GM12878 (cell line): Measurements from ENCODE around the gene BMI1. TPM values are rescaled to one million over a fixed set of nuclear protein-coding genes. Genes with fewer than 3 reads are reported as not detected.
A peak's percentile ranks its signal among the peaks of the same experiment; 100 is the strongest.

Experiments used
- ATAC-seq: fragments of 200-7000 bp; cut with Tn5 transposase; 3 replicates; pipeline ENCODE4 v1.9.1; 2020; ENCODE audit warnings: mild to moderate bottlenecking, moderate library complexity
- BruUV-seq: library from RNA; stranded (reverse); fragments of 400-500 nt; replicated peaks from 2 replicates; lab custom pipeline; 2021; lab: Mats Ljungman, UMichigan
- CTCF ChIA-PET: fragments of 300-600 bp; sonication (Branson Sonifier 250); formaldehyde crosslinking; extraction: SDS; loops from one replicate; lab custom pipeline; 2021; ENCODE audit warnings: inconsistent platforms; lab: Yijun Ruan, JAX
- POLR2A ChIA-PET: fragments of 350-600 bp; formaldehyde crosslinking; extraction: SDS; loops from one replicate; lab custom pipeline; 2021; ENCODE audit warnings: inconsistent platforms; lab: Charles Lee
- RAD21 ChIA-PET: fragments of 300-600 bp; sonication (Branson Sonifier 250); formaldehyde crosslinking; loops from one replicate; lab custom pipeline; 2023; ENCODE audit warnings: antibody characterized with exemption; ENCODE audit not compliant: unreplicated experiment; lab: Charles Lee
- SMC1A ChIA-PET: fragments of 300-600 bp; sonication (Branson Sonifier 250); formaldehyde crosslinking; loops from one replicate; lab custom pipeline; 2023; ENCODE audit not compliant: unreplicated experiment, uncharacterized antibody; lab: Charles Lee
- DNase-seq: peaks from one replicate; pipeline ENCODE4 v3.0.0-alpha.2; 2011; ENCODE audit warnings: low read depth, low spot score
- FAIRE-seq: peaks from 3 replicates; lab custom pipeline; 2011; peaks lifted over from hg19 to GRCh38; lab: Jason Lieb, UNC
- H2AFZ ChIP-seq: 2 replicates; pipeline ENCODE4 v1.6.0; 2011; ENCODE audit warnings: low read depth, low read length, control low read depth; ENCODE audit not compliant: control insufficient read depth
- H3K27ac ChIP-seq: 2 replicates; pipeline ENCODE4 v1.5.1; 2011; ENCODE audit warnings: control low read depth; ENCODE audit not compliant: control insufficient read depth, insufficient read depth
- H3K27me3 ChIP-seq, 2 experiments: replicated peaks in 1 of 2; 2 replicates each; pipeline versions ENCODE4 v1.6.0 to v1.6.1; 2011; ENCODE audit warnings: low read length in 1 of 2; ENCODE audit not compliant: control insufficient read depth in 2 of 2, insufficient read depth in 2 of 2
- H3K36me3 ChIP-seq, 2 experiments: 2 replicates each; pipeline ENCODE4 v1.5.1; 2011; ENCODE audit warnings: low read length in 1 of 2; ENCODE audit not compliant: control insufficient read depth in 2 of 2, insufficient read depth in 2 of 2
- H3K4me1 ChIP-seq: 2 replicates; pipeline ENCODE4 v1.6.1; 2011; ENCODE audit warnings: mild to moderate bottlenecking, low read length, moderate library complexity, mixed read lengths; ENCODE audit not compliant: control insufficient read depth, insufficient read depth
- H3K4me2 ChIP-seq: 2 replicates; pipeline ENCODE4 v1.6.0; 2011; ENCODE audit warnings: control low read depth; ENCODE audit not compliant: control insufficient read depth, insufficient read depth
- H3K4me3 ChIP-seq: fragments of 200-600 bp; sonication (generic); 2 replicates; pipeline ENCODE4 v1.5.1; 2016
- H3K79me2 ChIP-seq: 2 replicates; pipeline ENCODE4 v1.6.0; 2011; ENCODE audit warnings: low read length; ENCODE audit not compliant: control insufficient read depth, insufficient read depth
- H3K9ac ChIP-seq: 2 replicates; pipeline ENCODE4 v1.8.0; 2011; ENCODE audit warnings: low read length, control low read depth, mixed read lengths; ENCODE audit not compliant: control insufficient read depth, insufficient read depth
- H3K9me3 ChIP-seq: replicated peaks from 3 replicates; pipeline ENCODE4 v1.5.1; 2011; ENCODE audit warnings: mild to moderate bottlenecking, low read length; ENCODE audit not compliant: control insufficient read depth, insufficient read depth
- H4K20me1 ChIP-seq: 2 replicates; pipeline ENCODE4 v1.6.0; 2011; ENCODE audit not compliant: control insufficient read depth, insufficient read depth
- CREB1 ChIP-seq: IDR thresholded peaks from 2 replicates; pipeline ENCODE4 v1.6.1; 2012; ENCODE audit warnings: low read depth, mild to moderate bottlenecking, inconsistent platforms
- CTCF ChIP-seq, 3 experiments: IDR thresholded peaks in 2 of 3; conservative IDR thresholded peaks in 1 of 3; 2 replicates each; pipeline ENCODE4 v1.5.1; 2011; ENCODE audit warnings: low read depth in 3 of 3, low read length in 3 of 3, mild to moderate bottlenecking in 3 of 3, control low read depth in 2 of 3, moderate library complexity in 2 of 3, inconsistent platforms in 1 of 3, mixed read lengths in 1 of 3; ENCODE audit not compliant: control insufficient read depth in 2 of 3, insufficient read depth in 1 of 3; ENCODE audit errors: extremely low read depth in 1 of 3
- JUNB ChIP-seq: IDR thresholded peaks from 2 replicates; pipeline ENCODE4 v1.6.1; 2016; ENCODE audit warnings: antibody characterized with exemption, mild to moderate bottlenecking
- MAX ChIP-seq: IDR thresholded peaks from 2 replicates; pipeline ENCODE4 v1.6.1; 2012; ENCODE audit warnings: low read depth, low read length, improper control_type of control experiment
- MTA2 ChIP-seq: fragments of 450-650 bp; IDR thresholded peaks from 2 replicates; pipeline ENCODE4 v1.6.1; 2016; ENCODE audit warnings: low read depth, mild to moderate bottlenecking, moderate library complexity
- MYB ChIP-seq: fragments of 150-350 bp; IDR thresholded peaks from 2 replicates; pipeline ENCODE4 v1.6.1; 2014; ENCODE audit warnings: mild to moderate bottlenecking, low read depth, low read length, borderline replicate concordance
- NBN ChIP-seq: fragments of 450-650 bp; IDR thresholded peaks from 2 replicates; pipeline ENCODE4 v1.6.1; 2016
- NRF1 ChIP-seq: conservative IDR thresholded peaks from 2 replicates; pipeline ENCODE4 v1.6.1; 2011; ENCODE audit warnings: mild to moderate bottlenecking, low read depth, low read length, improper control_type of control experiment
- RBBP5 ChIP-seq: fragments of 200-600 bp; sonication (generic); conservative IDR thresholded peaks from 2 replicates; pipeline ENCODE4 v1.6.1; 2016
- SIN3A ChIP-seq: IDR thresholded peaks from 2 replicates; pipeline ENCODE4 v1.6.1; 2012; ENCODE audit warnings: low read depth, low read length, improper control_type of control experiment
- SUPT20H ChIP-seq: IDR thresholded peaks from 2 replicates; pipeline ENCODE4 v1.6.1; 2011; ENCODE audit warnings: low read depth, mild to moderate bottlenecking, low read length, moderate library complexity, borderline replicate concordance; ENCODE audit not compliant: control insufficient read depth
- USF1 ChIP-seq: IDR thresholded peaks from 2 replicates; pipeline ENCODE4 v1.6.1; 2011; ENCODE audit warnings: borderline replicate concordance, low read depth, mild to moderate bottlenecking, moderate library complexity, mixed read lengths, low read length; ENCODE audit not compliant: insufficient read depth; ENCODE audit errors: extremely low read length
- WRNIP1 ChIP-seq: IDR thresholded peaks from 2 replicates; pipeline ENCODE4 v1.6.1; 2011; ENCODE audit warnings: low read depth, low read length, improper control_type of control experiment, borderline replicate concordance
- YY1 ChIP-seq: IDR thresholded peaks from 2 replicates; pipeline ENCODE4 v1.6.1; 2011; ENCODE audit warnings: low read depth, mild to moderate bottlenecking, low read length
- ZNF622 ChIP-seq: fragments of 450-650 bp; IDR thresholded peaks from 2 replicates; pipeline ENCODE4 v1.6.1; 2017; ENCODE audit warnings: mild to moderate bottlenecking, inconsistent platforms
- WGBS: methylation state at CpG from one replicate; pipeline ENCODE4 v1.1.6; 2016; ENCODE audit warnings: low lambda C conversion rate; ENCODE audit not compliant: insufficient replicate concordance, insufficient coverage; ENCODE audit errors: missing lambda C conversion rate; 5-methylcytosine and 5-hydroxymethylcytosine counted together
- in situ Hi-C: fragments of 300-500 bp; cut with MboI; formaldehyde crosslinking; loops from 9 replicates; pipeline ENCODE4 v1.14.3; 2018; ENCODE audit warnings: mixed read lengths
- intact Hi-C: fragments of 100-400 bp; cut with micrococcal nuclease; formaldehyde crosslinking; loops from one replicate; pipeline ENCODE4 v1.14.2; 2022; ENCODE audit not compliant: unreplicated experiment
- polyA plus RNA-seq, 11 experiments: library from polyadenylated mRNA; depleted of rRNA in 4 of 11; unstranded in 6 of 11; stranded (reverse) in 5 of 11; fragments of >200 nt; fragmentation: Nextera tagmentation in 4 of 11; fragmentation: Illumina TruSeq in 1 of 11; extraction: Ambion mirVana in 4 of 11; extraction: Trizol in 1 of 11; gene quantifications; 1 replicate in 1 of 11; 2 replicates in 10 of 11; pipeline versions ENCODE4 v1.2.1 to v1.2.3, GENCODE V29; 2011 to 2016; ENCODE audit warnings: inconsistent platforms in 2 of 11, missing spikeins in 2 of 11, low read depth in 1 of 11
- total RNA-seq, 4 experiments: library from RNA; depleted of rRNA in 3 of 4; stranded (reverse); fragments of >200 nt in 3 of 4; fragmentation: Illumina TruSeq in 1 of 4; extraction: Trizol in 1 of 4; gene quantifications; 2 replicates each; pipeline versions ENCODE4 v1.2.1 to v1.2.3, GENCODE V29; 2013 to 2021
- TF ChIP-seq, protein P1 (sequence below): IDR thresholded peaks from 2 replicates; pipeline ENCODE4 v1.6.1; 2012; ENCODE audit warnings: low read depth, low read length, improper control_type of control experiment

Gene BMI1
- total and polyA plus RNA-seq, 10 of the 15 experiments (the other 5 are each of a cell fraction or from before 2014, with no cell fraction given) = 8.0 to 49.7 (median 25.8) TPM

DNA sequence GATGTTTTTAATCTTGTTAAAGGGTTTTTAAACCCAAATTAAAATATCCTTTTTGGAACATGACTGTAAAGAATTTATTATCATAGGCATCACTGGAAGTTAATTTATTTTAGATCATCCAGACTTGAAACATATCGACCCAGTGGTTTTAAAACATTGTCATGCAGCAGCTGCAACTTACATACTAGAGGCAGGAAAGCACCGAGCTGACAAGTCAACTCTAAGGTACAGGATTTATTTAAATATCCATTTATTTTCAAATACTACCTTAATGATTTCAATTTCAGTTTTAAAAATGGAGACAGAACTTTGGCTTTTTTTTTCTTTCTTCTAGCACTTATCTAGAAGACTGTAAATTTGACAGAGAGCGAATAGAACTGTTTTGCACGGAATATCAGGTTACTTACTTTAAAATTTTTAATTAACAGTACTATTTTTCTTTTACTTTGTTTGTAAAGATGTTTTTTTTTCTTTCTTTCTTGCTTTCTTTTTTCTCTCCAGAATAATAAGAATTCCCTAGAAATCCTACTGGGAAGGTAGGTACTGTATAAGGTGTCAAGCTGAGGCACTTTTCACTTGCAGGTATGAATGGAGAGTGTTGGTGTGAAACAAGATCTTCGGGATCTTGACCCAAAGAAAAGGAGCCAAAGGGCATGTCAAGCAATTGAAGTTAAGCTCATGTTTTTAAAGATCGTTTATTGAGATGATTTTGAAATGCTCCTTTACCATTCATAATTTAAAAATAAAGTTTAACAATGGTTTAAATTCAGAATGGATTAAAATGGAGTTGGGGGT is 2.9 kb upstream of the BMI1 start:
- H3K79me2 ChIP-seq = peaks cover 15% of the 10 kb centered on the region
- H3K4me2 ChIP-seq = peak overlapping the region; percentile 75
- no peak for DNase-seq
- peaks cover 3 to 9% of the 10 kb centered on the region in 2 experiments for H3K27me3 ChIP-seq
- SMC1A ChIA-PET = interaction anchor here (0.6 to 2.7 kb wide), 5 partner anchors 22 to 233 kb away, joined by 3 to 9 read pairs (median 3); no protein-coding TSS in a partner anchor
- CTCF ChIA-PET = interaction anchor here (1.0 kb wide), 1 partner anchor 321 kb away, joined by 3 read pairs; no protein-coding TSS in a partner anchor
- POLR2A ChIA-PET = interaction anchor here (1.0 kb wide), 1 partner anchor 23 kb away, joined by 3 read pairs; no protein-coding TSS in a partner anchor
- H3K9me3 ChIP-seq = peaks cover 2% of the 10 kb centered on the region; the same call in 2 of the 3 replicates
- no peak for ATAC-seq
- H3K27ac ChIP-seq = peak overlapping the region; percentile 89; the same call in 1 of the 2 replicates
- H2AFZ ChIP-seq = no peak overlapping the region
- RAD21 ChIA-PET = interaction anchor here (1.1 to 2.7 kb wide), 2 partner anchors 22 to 25 kb away, joined by 3 to 16 read pairs; no protein-coding TSS in a partner anchor
- H3K9ac ChIP-seq = no peak overlapping the region; the same call in 1 of the 2 replicates
- no TSS peak for BruUV-seq
- H4K20me1 ChIP-seq = no peaks in the 10 kb centered on the region
- H3K4me3 ChIP-seq = peak overlapping the region; percentile 62; the same call in 1 of the 2 replicates
- intact Hi-C loops (loop anchor here (2.0 to 10.0 kb wide), 6 partner anchors 66 to 823 kb away; partner anchors contain the start of gene PIP4K2A), in situ Hi-C loops (loop anchor here (5.0 kb wide), 2 partner anchors 311 to 791 kb away; partner anchors contain the start of gene SKIDA1)
- peaks cover 18% of the 10 kb centered on the region for H3K4me1 ChIP-seq
- H3K36me3 ChIP-seq = no peaks in the 10 kb centered on the region; a peak in 1 of 4 replicates
- 73% methylated on average over 6 of the region's 6 CpGs for WGBS
- FAIRE-seq = no peak
- TF ChIP-seq RBBP5 (no peak), MAX (no peak), CTCF (IDR thresholded peaks at IDR 0.05 in 2 of 3, conservative IDR thresholded peaks at IDR 0.05 in 1 of 3; ENCODE audit: control insufficient read depth in 2 of 3, extremely low read depth in 1 of 3, insufficient read depth in 1 of 3, low read depth in 3 of 3, low read length in 3 of 3) (no peak), MTA2 (no peak), JUNB (no peak), ZNF622 (no peak), NBN (no peak), CREB1 (no peak), NRF1 (no peak), MYB (no peak), WRNIP1 (no peak), USF1 (no peak), YY1 (no peak), SUPT20H (no peak), SIN3A (no peak)
- TF ChIP-seq, protein P1, sequence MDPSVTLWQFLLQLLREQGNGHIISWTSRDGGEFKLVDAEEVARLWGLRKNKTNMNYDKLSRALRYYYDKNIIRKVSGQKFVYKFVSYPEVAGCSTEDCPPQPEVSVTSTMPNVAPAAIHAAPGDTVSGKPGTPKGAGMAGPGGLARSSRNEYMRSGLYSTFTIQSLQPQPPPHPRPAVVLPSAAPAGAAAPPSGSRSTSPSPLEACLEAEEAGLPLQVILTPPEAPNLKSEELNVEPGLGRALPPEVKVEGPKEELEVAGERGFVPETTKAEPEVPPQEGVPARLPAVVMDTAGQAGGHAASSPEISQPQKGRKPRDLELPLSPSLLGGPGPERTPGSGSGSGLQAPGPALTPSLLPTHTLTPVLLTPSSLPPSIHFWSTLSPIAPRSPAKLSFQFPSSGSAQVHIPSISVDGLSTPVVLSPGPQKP = no peak
